Activated T-helper 9 cell treated with anti-CD3 and anti-CD28 coated beads, Interleukin-2, amount 50 U/mL, for 16 hours (primary cell): Measurements from ENCODE around the gene SAMD1.

Source experiments
- DNase-seq: peaks from one replicate; pipeline ENCODE4 v3.0.0-alpha.2; 2020; ENCODE audit warnings: low read depth

SAMD1 gene

GRCh38 chr19:14090509-14091080 is at the start of gene SAMD1:
SAMD1 (minus strand) TSS chr19:14090751.
- DNase-seq, result peak; percentile 78

- DNase-seq, result no peak
These were observed 49.4 kb upstream of the SAMD1 start for GRCh38 chr19:14139944-14140343.

- DNase-seq, result no peak
These were observed 48.2 kb upstream of the SAMD1 start for GRCh38 chr19:14138576-14139265.

GRCh38 chr19:14136509-14137281 is 46.1 kb upstream of the SAMD1 start, which contains the start of gene ASF1B:
ASF1B (minus strand) TSS chr19:14136589; CDS start chr19:14136456, 133 bp downstream.
- peak; percentile 97 for DNase-seq

GRCh38 chr19:14135985-14136508 is 45.5 kb upstream of the SAMD1 start:
- no peak for DNase-seq

- DNase-seq, result no peak
These were observed 44.8 kb upstream of the SAMD1 start for GRCh38 chr19:14135355-14135754.

- no peak for DNase-seq
These were observed 37.5 kb upstream of the SAMD1 start for GRCh38 chr19:14127929-14128509.

GRCh38 chr19:14127176-14127575 is 36.6 kb upstream of the SAMD1 start:
- DNase-seq, result no peak

- no peak for DNase-seq
These were observed 32.4 kb upstream of the SAMD1 start for GRCh38 chr19:14122924-14123323.

- no peak for DNase-seq
These were observed 29.9 kb upstream of the SAMD1 start for GRCh38 chr19:14120497-14120780.

- no peak for DNase-seq
These were observed 29.3 kb upstream of the SAMD1 start for GRCh38 chr19:14119644-14120496.

GRCh38 chr19:14119146-14119545 is 28.6 kb upstream of the SAMD1 start:
- no peak for DNase-seq

GRCh38 chr19:14118165-14119051 is 27.9 kb upstream of the SAMD1 start:
- no peak for DNase-seq

GRCh38 chr19:14117668-14118164 is 27.2 kb upstream of the SAMD1 start, which contains the start of gene PRKACA:
PRKACA (minus strand) TSS chr19:14117762; CDS start chr19:14117547, 215 bp downstream.
- DNase-seq, result peak; percentile 98

GRCh38 chr19:14116918-14117578 is 26.5 kb upstream of the SAMD1 start:
- no peak for DNase-seq

- no peak for DNase-seq
These were observed 26.0 kb upstream of the SAMD1 start for GRCh38 chr19:14116525-14116917.

GRCh38 chr19:14115756-14116155 is 25.2 kb upstream of the SAMD1 start:
- DNase-seq, result no peak

- peak; percentile 43 for DNase-seq
These were observed 24.3 kb upstream of the SAMD1 start for GRCh38 chr19:14114854-14115253.

GRCh38 chr19:14114439-14114838 is 23.9 kb upstream of the SAMD1 start:
- DNase-seq, result no peak
